Neural progenitor cell (in vitro differentiated cells): Measurements from ENCODE around the gene NUDT3.
"Not testable (repeated sequence)": the region's sequence is repeated elsewhere in the genome, so short reads cannot be mapped to it uniquely, and the experiment has no call there.

Experiments
- EZH2 ChIP-seq: fragments of 200-600 bp; sonication (generic); IDR thresholded peaks from 2 replicates; pipeline ENCODE4 v1.6.1; 2017; ENCODE audit warnings: antibody characterized with exemption, mild to moderate bottlenecking, moderate library complexity
- TF ChIP-seq, protein P1 (sequence below): fragments of 200-600 bp; sonication (generic); IDR thresholded peaks from 2 replicates; pipeline ENCODE4 v1.5.1; 2017; ENCODE audit warnings: antibody characterized with exemption, mild to moderate bottlenecking

DNA sequence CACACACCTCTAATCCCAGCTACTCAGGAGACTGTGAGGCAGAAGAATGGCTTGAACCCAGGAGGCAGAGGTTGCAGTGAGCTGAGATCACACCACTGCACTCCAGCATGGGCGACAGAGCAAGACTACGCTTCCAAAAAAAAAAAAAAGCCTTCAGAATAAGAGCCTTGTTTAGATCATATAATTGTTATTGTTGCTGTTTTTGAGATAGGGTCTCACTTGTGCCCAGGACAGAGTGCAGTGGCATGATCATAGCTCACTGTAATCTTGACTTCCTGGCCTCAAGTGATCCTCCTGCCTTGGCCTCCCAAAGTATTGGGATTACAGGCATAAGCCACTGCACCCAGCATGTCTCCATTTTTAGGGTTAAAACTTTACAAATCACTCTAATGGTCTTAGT lies 68.2 kb downstream of the NUDT3 start:
- TF ChIP-seq, protein P1, sequence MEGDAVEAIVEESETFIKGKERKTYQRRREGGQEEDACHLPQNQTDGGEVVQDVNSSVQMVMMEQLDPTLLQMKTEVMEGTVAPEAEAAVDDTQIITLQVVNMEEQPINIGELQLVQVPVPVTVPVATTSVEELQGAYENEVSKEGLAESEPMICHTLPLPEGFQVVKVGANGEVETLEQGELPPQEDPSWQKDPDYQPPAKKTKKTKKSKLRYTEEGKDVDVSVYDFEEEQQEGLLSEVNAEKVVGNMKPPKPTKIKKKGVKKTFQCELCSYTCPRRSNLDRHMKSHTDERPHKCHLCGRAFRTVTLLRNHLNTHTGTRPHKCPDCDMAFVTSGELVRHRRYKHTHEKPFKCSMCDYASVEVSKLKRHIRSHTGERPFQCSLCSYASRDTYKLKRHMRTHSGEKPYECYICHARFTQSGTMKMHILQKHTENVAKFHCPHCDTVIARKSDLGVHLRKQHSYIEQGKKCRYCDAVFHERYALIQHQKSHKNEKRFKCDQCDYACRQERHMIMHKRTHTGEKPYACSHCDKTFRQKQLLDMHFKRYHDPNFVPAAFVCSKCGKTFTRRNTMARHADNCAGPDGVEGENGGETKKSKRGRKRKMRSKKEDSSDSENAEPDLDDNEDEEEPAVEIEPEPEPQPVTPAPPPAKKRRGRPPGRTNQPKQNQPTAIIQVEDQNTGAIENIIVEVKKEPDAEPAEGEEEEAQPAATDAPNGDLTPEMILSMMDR, result not testable (repeated sequence)
- TF ChIP-seq EZH2, result not testable (repeated sequence)
